GM12864 (cell line): ENCODE measurements around the gene DKK1.

ENCODE experiments used
- DNase-seq: peaks from one replicate; pipeline ENCODE4 v3.0.0-alpha.2; 2011; ENCODE audit warnings: low read depth
- H3K4me3 ChIP-seq: 2 replicates; pipeline ENCODE4 v1.5.1; 2011; ENCODE audit warnings: mild to moderate bottlenecking, low read depth, low read length, control low read depth
- CTCF ChIP-seq: IDR thresholded peaks from 2 replicates; pipeline ENCODE4 v1.5.1; 2011; ENCODE audit warnings: low read depth, mild to moderate bottlenecking, moderate library complexity, low read length, control low read depth, inconsistent platforms; ENCODE audit errors: missing control alignments

The DKK1 gene

DNA sequence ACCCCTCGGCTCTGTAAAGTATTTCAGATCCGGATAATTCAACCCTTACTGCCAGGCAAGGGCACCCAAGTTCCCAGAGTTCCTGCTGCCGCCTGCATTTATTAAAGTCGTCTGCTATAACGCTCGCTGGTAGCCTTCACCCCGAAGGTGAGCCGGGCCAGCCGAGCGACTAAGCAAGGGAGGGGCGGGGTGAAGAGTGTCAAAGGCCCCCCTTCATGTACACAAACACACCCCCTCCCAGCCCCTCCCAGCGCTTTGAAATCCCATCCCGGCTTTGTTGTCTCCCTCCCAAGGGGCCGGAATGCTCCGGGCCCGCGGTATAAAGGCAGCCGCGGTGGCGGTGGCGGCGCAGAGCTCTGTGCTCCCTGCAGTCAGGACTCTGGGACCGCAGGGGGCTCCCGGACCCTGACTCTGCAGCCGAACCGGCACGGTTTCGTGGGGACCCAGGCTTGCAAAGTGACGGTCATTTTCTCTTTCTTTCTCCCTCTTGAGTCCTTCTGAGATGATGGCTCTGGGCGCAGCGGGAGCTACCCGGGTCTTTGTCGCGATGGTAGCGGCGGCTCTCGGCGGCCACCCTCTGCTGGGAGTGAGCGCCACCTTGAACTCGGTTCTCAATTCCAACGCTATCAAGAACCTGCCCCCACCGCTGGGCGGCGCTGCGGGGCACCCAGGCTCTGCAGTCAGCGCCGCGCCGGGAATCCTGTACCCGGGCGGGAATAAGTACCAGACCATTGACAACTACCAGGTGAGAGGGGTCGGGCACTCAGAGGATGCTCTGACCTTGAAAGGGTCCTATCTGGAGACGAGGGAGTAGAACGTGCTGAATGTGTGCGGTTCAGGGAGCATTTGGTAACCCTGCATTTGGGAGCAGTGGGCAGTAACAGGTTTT is at the start of gene DKK1:
TSS of gene DKK1 (plus strand) at position 349 of the 889 bp plus-strand sequence. CDS start at position 503, 154 bp downstream.
- H3K4me3 ChIP-seq, result no peak within 1 kb of the TSS
- DNase-seq, result no peak
- TF ChIP-seq CTCF, result peak; percentile 72

DNA sequence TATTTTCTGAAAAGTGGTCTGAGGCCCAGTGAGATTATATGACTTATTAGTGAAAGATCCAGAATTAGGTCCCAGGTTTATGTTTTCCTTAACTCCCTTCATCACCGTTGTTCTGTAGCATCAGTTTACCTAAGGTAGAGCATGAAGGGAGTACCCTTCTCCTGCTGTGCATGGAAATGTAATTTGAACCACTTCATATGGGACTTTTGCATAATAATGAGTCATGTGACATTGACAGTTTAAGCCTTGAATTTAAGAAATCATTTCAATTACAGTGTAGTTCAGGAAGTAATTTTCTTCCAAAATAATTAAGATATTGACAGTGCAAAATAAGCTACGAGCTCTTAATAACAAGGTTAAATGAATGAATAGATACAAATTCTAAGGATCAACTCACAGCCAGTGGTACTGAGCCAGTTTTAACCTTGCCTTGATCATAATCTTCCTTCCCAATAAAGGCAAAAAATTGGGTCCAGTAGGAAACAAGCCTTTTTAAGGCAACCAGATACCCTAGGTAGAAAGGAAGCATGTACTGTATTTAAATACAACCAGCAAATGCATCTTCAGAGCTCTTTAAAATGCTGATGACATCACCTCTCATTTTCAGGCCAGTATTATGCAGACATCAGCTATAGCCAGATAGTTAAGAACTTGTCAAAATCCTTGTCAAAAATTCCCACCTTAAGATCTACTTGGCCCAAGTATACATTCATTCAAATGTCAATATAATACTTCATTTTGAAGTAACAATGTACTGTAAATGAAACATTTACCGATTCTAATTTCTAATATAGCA is 48.8 kb upstream of the DKK1 start:
- no peak for DNase-seq
- no peak overlapping the region for H3K4me3 ChIP-seq
- no peak for TF ChIP-seq CTCF

DNA sequence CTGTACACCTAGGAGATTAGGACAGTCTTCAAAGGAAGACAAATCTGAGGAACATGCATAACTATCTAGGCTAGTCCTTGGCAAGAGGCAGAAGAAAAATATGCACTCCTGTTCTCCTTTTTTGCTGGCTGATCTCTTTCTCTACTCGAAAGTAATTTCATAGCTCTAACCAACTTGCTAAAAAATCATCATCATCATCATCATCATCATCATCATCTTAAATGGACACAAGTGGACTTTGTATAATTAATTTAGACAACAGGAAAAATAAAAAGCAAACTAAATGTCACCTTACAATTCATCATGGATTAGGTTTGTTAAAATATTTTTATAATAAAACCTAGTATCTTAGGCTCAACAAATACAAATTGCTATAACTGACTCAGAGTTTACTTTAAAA is 47.2 kb upstream of the DKK1 start:
- DNase-seq, result no peak
- H3K4me3 ChIP-seq, result no peak overlapping the region
- TF ChIP-seq CTCF, result no peak

GRCh38 chr10:52268790-52269189 is 45.3 kb upstream of the DKK1 start:
- DNase-seq, result no peak

GRCh38 chr10:52269233-52269632 is 44.8 kb upstream of the DKK1 start:
- DNase-seq, result no peak
- no peak for TF ChIP-seq CTCF
- no peak overlapping the region for H3K4me3 ChIP-seq

More at GRCh38 chr10:52268790-52269189, 45.3 kb upstream of the DKK1 start:
- no peak overlapping the region for H3K4me3 ChIP-seq
- TF ChIP-seq CTCF, result no peak

GRCh38 chr10:52276163-52276562 is 37.9 kb upstream of the DKK1 start:
- no peak for TF ChIP-seq CTCF
- no peak for DNase-seq
- no peak overlapping the region for H3K4me3 ChIP-seq
